CD4-positive, alpha-beta T cell (primary cell): ENCODE data around the gene NME7. TPM values are rescaled to one million over a fixed set of nuclear protein-coding genes. Genes with fewer than 3 reads are reported as not detected.

Experiments
- ATAC-seq: fragments of 200-7000 bp; cut with Tn5 transposase; one replicate; pipeline ENCODE4 v1.10.0; 2022; ENCODE audit warnings: mild to moderate bottlenecking; ENCODE audit not compliant: poor library complexity
- CTCF ChIA-PET: fragments of 350-600 bp; sonication (Branson Sonifier 250); formaldehyde crosslinking; loops from one replicate; lab custom pipeline; 2021; ENCODE audit warnings: antibody characterized with exemption, inconsistent platforms; lab: Charles Lee
- POLR2A ChIA-PET: fragments of 350-600 bp; sonication (Branson Sonifier 250); formaldehyde crosslinking; loops from one replicate; lab custom pipeline; 2021; ENCODE audit warnings: antibody characterized with exemption, inconsistent platforms; lab: Charles Lee
- DNase-seq, 14 experiments: peaks; one replicate each; pipeline ENCODE4 v3.0.0-alpha.2; 2013 to 2020; ENCODE audit warnings: mixed read lengths in 2 of 14
- H3K27ac ChIP-seq, 2 donors: one replicate each; pipeline versions ENCODE4 v1.5.1 to v1.7.0; 2013; ENCODE audit warnings: low read length in 2 of 2, low read depth in 1 of 2, mild to moderate bottlenecking in 1 of 2
- H3K27me3 ChIP-seq, 2 experiments: 1 replicate in 1 of 2; 2 replicates in 1 of 2; pipeline versions ENCODE4 v1.6.1 to v1.7.0; 2013; ENCODE audit warnings: low read length in 2 of 2, control low read depth in 1 of 2, mild to moderate bottlenecking in 1 of 2, moderate library complexity in 1 of 2; ENCODE audit not compliant: insufficient read depth in 2 of 2, control insufficient read depth in 1 of 2
- H3K36me3 ChIP-seq: one replicate; pipeline ENCODE4 v1.6.1; 2013; ENCODE audit warnings: low read length, control low read depth; ENCODE audit not compliant: insufficient read depth
- H3K4me1 ChIP-seq: one replicate; pipeline ENCODE4 v1.6.1; 2013; ENCODE audit warnings: low read length, control low read depth; ENCODE audit not compliant: insufficient read depth
- H3K4me3 ChIP-seq: one replicate; pipeline ENCODE4 v1.5.1; 2013; ENCODE audit warnings: mild to moderate bottlenecking, low read length, moderate library complexity
- H3K9me3 ChIP-seq, 2 experiments: 1 replicate in 1 of 2; 2 replicates in 1 of 2; pipeline versions ENCODE4 v1.6.1 to v1.7.0; 2013; ENCODE audit warnings: low read length in 2 of 2, mild to moderate bottlenecking in 2 of 2, control low read depth in 1 of 2, moderate library complexity in 1 of 2; ENCODE audit not compliant: control insufficient read depth in 1 of 2, insufficient read depth in 1 of 2
- H3K27ac Mint-ChIP-seq: one replicate; pipeline ENCODE4 v1.8.0; 2020; ENCODE audit warnings: mixed read lengths
- H3K27me3 Mint-ChIP-seq: one replicate; pipeline ENCODE4 v1.8.0; 2021; ENCODE audit warnings: mixed read lengths
- H3K36me3 Mint-ChIP-seq: one replicate; pipeline ENCODE4 v1.8.0; 2021; ENCODE audit warnings: low read depth, mixed read lengths
- H3K4me1 Mint-ChIP-seq: one replicate; pipeline ENCODE4 v1.8.0; 2021; ENCODE audit warnings: low read depth, mixed read lengths
- H3K4me3 Mint-ChIP-seq: one replicate; pipeline ENCODE4 v1.8.0; 2020; ENCODE audit warnings: mild to moderate bottlenecking, mixed read lengths
- H3K9me3 Mint-ChIP-seq: one replicate; pipeline ENCODE4 v1.8.0; 2020; ENCODE audit warnings: mixed read lengths
- intact Hi-C, 2 experiments: fragments of 100-400 bp; cut with DNase I in 1 of 2; cut with micrococcal nuclease in 1 of 2; formaldehyde crosslinking; loops; one replicate each; pipeline versions ENCODE4 v1.15.1 to v1.9.0; 2023 to 2025; cut with DNase I, micrococcal nuclease
- total RNA-seq, 174 experiments: library from RNA in 2 of 174; stranded (reverse) in 2 of 174; gene quantifications; one replicate each; pipeline ENCODE4 v1.2.3 and lab custom pipeline; 2021 to 2026
- TF ChIP-seq, protein P1 (sequence below): fragments of 200-600 bp; IDR thresholded peaks from one replicate; pipeline ENCODE4 v1.8.0; 2022; ENCODE audit warnings: antibody characterized with exemption, mild to moderate bottlenecking

The NME7 gene
- total RNA-seq, 2 experiments from 2014 or later, result 7.2 to 8.3 TPM

DNA sequence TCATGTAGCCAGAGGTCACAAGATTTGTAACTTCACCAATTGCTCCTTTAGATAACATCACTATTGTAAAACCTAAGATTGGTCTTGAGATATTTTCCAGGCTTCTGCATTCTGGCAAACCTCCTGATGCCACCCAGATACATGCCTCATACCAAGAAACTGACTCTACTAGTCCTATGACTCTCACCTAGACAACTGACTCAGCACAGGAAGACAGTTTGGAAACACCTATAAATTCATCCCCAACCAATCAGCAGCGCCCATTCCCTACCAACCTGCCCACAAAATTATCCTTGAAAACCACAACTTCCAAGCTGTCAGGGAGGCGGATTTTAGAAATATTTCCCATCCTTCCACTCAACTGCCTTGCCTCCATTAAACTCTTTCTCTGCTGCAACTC is 2.6 kb downstream of the NME7 start:
- H3K4me3 ChIP-seq, result no peak overlapping the region
- no peak for DNase-seq
- H3K36me3 Mint-ChIP-seq, result peaks cover 4% of the 10 kb centered on the region
- intact Hi-C loops, result loop anchor here (5.0 to 10.0 kb wide), 11 partner anchors 122 to 1650 kb away; partner anchors contain the start of genes SCYL3 (in 2 of the 2), SLC19A2 (in 2 of the 2), TIPRL (in 2 of the 2) and METTL18 (in 1 of the 2)
- H3K36me3 ChIP-seq, result peaks cover 2% of the 10 kb centered on the region
- H3K9me3 Mint-ChIP-seq, result no peaks in the 10 kb centered on the region
- peaks cover 8% of the 10 kb centered on the region for H3K4me1 ChIP-seq
- H3K9me3 ChIP-seq, result no peaks in the 10 kb centered on the region
- H3K4me3 Mint-ChIP-seq, result no peak overlapping the region
- TF ChIP-seq, protein P1, sequence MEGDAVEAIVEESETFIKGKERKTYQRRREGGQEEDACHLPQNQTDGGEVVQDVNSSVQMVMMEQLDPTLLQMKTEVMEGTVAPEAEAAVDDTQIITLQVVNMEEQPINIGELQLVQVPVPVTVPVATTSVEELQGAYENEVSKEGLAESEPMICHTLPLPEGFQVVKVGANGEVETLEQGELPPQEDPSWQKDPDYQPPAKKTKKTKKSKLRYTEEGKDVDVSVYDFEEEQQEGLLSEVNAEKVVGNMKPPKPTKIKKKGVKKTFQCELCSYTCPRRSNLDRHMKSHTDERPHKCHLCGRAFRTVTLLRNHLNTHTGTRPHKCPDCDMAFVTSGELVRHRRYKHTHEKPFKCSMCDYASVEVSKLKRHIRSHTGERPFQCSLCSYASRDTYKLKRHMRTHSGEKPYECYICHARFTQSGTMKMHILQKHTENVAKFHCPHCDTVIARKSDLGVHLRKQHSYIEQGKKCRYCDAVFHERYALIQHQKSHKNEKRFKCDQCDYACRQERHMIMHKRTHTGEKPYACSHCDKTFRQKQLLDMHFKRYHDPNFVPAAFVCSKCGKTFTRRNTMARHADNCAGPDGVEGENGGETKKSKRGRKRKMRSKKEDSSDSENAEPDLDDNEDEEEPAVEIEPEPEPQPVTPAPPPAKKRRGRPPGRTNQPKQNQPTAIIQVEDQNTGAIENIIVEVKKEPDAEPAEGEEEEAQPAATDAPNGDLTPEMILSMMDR, result no peak
- no peaks in the 10 kb centered on the region for H3K27me3 ChIP-seq
- ChIA-PET POLR2A (no interaction called here), CTCF (interaction anchor here (0.9 kb wide), 1 partner anchor 16 kb away, joined by 3 read pairs; no protein-coding TSS in a partner anchor)
- H3K27ac ChIP-seq, result no peak overlapping the region
- no peaks in the 10 kb centered on the region for H3K27me3 Mint-ChIP-seq
- ATAC-seq, result no peak
- H3K4me1 Mint-ChIP-seq, result peaks cover 20% of the 10 kb centered on the region
- H3K27ac Mint-ChIP-seq, result no peak overlapping the region

DNA sequence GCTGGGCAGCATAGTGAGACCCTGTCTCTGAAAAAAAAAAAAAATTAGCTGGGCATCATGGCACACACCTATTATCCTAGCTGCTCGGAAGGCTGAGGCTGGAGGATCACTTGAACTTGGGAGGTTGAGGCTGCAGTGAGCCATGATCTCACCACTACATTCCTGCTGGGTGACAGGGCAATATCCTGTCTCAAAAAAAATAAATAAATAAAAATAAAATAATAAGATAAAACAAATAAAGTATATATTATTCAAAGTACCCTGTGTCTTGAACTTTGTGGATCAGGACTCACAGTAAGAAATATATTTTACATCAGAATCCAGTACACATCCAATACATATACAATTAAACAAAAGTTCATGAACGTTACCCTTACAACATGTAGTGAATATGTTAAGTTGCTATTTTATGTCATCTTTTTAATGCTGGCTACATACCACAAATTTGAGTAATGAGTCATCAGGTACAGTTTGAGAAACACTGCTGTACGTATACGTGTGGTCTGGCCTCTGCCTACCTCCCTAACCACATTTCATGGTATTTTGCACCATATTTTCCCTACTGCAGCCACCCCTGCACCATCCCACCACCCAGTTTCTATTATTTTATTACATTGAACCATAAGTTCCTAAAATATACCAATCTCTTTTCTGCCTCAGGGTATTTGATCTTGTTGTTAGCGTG is 4.4 kb downstream of the NME7 start:
- no peak overlapping the region for H3K27ac ChIP-seq
- CTCF ChIA-PET, result interaction anchor here (3.9 kb wide), 1 partner anchor 15 kb away, joined by 13 read pairs; no protein-coding TSS in a partner anchor
- no peak overlapping the region for H3K4me3 Mint-ChIP-seq

DNA sequence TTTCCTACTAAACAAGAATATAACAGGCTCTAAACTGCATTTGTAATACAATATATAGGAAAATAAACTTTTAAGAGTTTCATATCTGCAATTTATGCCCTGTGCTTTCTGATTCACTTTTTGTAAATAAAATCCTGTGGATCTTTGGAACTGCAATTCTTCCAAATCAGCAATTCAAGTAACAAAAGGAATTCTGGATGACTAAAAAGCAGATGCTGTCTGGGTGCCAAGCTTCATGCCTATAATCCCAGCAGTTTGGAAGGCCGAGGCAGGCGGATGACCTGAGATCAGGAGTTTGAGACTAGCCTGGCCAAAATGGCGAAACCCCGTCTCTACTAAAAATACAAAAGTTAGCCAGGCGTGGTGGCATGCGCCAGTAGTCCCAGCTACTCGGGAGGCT is 6.3 kb downstream of the NME7 start:
- Histone ChIP-seq H3K4me1 (peaks cover 3% of the 10 kb centered on the region), H3K9me3 (no peaks in the 10 kb centered on the region), H3K27me3 (no peaks in the 10 kb centered on the region), H3K36me3 (no peaks in the 10 kb centered on the region), H3K27ac (no peak overlapping the region), H3K4me3 (no peak overlapping the region)
- DNase-seq (no peak), ATAC-seq (no peak)
- Mint-ChIP-seq H3K27ac (no peak overlapping the region), H3K4me1 (peaks cover 16% of the 10 kb centered on the region), H3K4me3 (no peak overlapping the region), H3K27me3 (no peaks in the 10 kb centered on the region), H3K36me3 (no peaks in the 10 kb centered on the region), H3K9me3 (no peaks in the 10 kb centered on the region)
- TF ChIP-seq, protein P1, result no peak
- ChIA-PET CTCF (interaction anchor here (3.9 kb wide), 1 partner anchor 13 kb away, joined by 13 read pairs; no protein-coding TSS in a partner anchor), POLR2A (no interaction called here)
- intact Hi-C loops, result loop anchor here (10.0 kb wide), 3 partner anchors 344 to 1646 kb away; partner anchors contain the start of gene TIPRL (in 1 of the 2)

More for the DNA sequence above, 4.4 kb downstream of the NME7 start:
- no peak for ATAC-seq
- peak in 4 of 14 experiments; percentile 5 to 46 (median 32) for DNase-seq
- POLR2A ChIA-PET, result no interaction called here
- TF ChIP-seq, protein P1, result no peak
- H3K27ac Mint-ChIP-seq, result no peak overlapping the region
- peaks cover 16% of the 10 kb centered on the region for H3K4me1 Mint-ChIP-seq
- Histone ChIP-seq H3K9me3 (no peaks in the 10 kb centered on the region), H3K4me1 (peaks cover 8% of the 10 kb centered on the region), H3K36me3 (no peaks in the 10 kb centered on the region), H3K27me3 (no peaks in the 10 kb centered on the region), H3K4me3 (no peak overlapping the region)
- intact Hi-C loops, result loop anchor here (10.0 kb wide), 3 partner anchors 342 to 1648 kb away; partner anchors contain the start of gene TIPRL (in 1 of the 2)
- H3K9me3 Mint-ChIP-seq, result no peaks in the 10 kb centered on the region
- H3K27me3 Mint-ChIP-seq, result no peaks in the 10 kb centered on the region
- no peaks in the 10 kb centered on the region for H3K36me3 Mint-ChIP-seq
